ENCODE measurements around the gene NCK2.

NCK2 gene

GRCh38 chr2:105730170-105730569 is 14.5 kb upstream of the NCK2 start:
- Mint-ChIP-seq H3K27ac (no peak overlapping the region), H3K9me3 (peaks cover 4% of the 10 kb centered on the region), H3K4me1 (peaks cover 25% of the 10 kb centered on the region), H3K4me3 (no peak overlapping the region), H3K36me3 (no peaks in the 10 kb centered on the region)
- DNase-seq (ENCODE audit: low spot score in 2 of 2) (no peak), ATAC-seq (no peak)

GRCh38 chr2:105731511-105731910 is 13.2 kb upstream of the NCK2 start:
- DNase-seq (ENCODE audit: low spot score in 2 of 2), result no peak
- Mint-ChIP-seq H3K9me3 (peaks cover 4% of the 10 kb centered on the region), H3K27ac (no peak overlapping the region), H3K4me1 (peaks cover 34% of the 10 kb centered on the region), H3K36me3 (no peaks in the 10 kb centered on the region), H3K4me3 (no peak overlapping the region)
- ATAC-seq, result no peak

- H3K4me3 Mint-ChIP-seq, result no peak overlapping the region
- ATAC-seq (no peak), DNase-seq (ENCODE audit: low spot score in 2 of 2) (no peak)
- H3K27ac Mint-ChIP-seq, result no peak overlapping the region
- no peaks in the 10 kb centered on the region for H3K9me3 Mint-ChIP-seq
- no peaks in the 10 kb centered on the region for H3K36me3 Mint-ChIP-seq
- H3K4me1 Mint-ChIP-seq, result peaks cover 34% of the 10 kb centered on the region
These were observed 12.6 kb upstream of the NCK2 start for GRCh38 chr2:105732101-105732500.

- H3K9me3 Mint-ChIP-seq, result no peaks in the 10 kb centered on the region
- ATAC-seq, result peak; percentile 19
- H3K4me1 Mint-ChIP-seq, result peaks cover 34% of the 10 kb centered on the region
These were observed 11.6 kb upstream of the NCK2 start for GRCh38 chr2:105732955-105733607.

GRCh38 chr2:105733875-105734274 is 10.8 kb upstream of the NCK2 start:
- no peak for ATAC-seq
- Mint-ChIP-seq H3K36me3 (no peaks in the 10 kb centered on the region), H3K9me3 (no peaks in the 10 kb centered on the region), H3K4me3 (no peak overlapping the region), H3K27ac (no peak overlapping the region), H3K4me1 (peaks cover 38% of the 10 kb centered on the region)
- no peak for DNase-seq (ENCODE audit: low spot score in 2 of 2)

More at GRCh38 chr2:105732955-105733607, 11.6 kb upstream of the NCK2 start:
- no peak for DNase-seq (ENCODE audit: low spot score in 2 of 2)
- no peak overlapping the region for H3K27ac Mint-ChIP-seq
- no peak overlapping the region for H3K4me3 Mint-ChIP-seq
- H3K36me3 Mint-ChIP-seq, result no peaks in the 10 kb centered on the region

- ATAC-seq, result no peak
- no peak for DNase-seq (ENCODE audit: low spot score in 2 of 2)
- peaks cover 49% of the 10 kb centered on the region for H3K4me1 Mint-ChIP-seq
- no peaks in the 10 kb centered on the region for H3K9me3 Mint-ChIP-seq
- H3K36me3 Mint-ChIP-seq, result no peaks in the 10 kb centered on the region
- no peak overlapping the region for H3K4me3 Mint-ChIP-seq
- H3K27ac Mint-ChIP-seq, result no peak overlapping the region
These were observed 9.8 kb upstream of the NCK2 start for GRCh38 chr2:105734762-105735538.

- Mint-ChIP-seq H3K4me3 (no peak overlapping the region), H3K9me3 (no peaks in the 10 kb centered on the region), H3K4me1 (peaks cover 61% of the 10 kb centered on the region), H3K36me3 (no peaks in the 10 kb centered on the region), H3K27ac (no peak overlapping the region)
- DNase-seq (ENCODE audit: low spot score in 2 of 2) (no peak), ATAC-seq (no peak)
These were observed 8.6 kb upstream of the NCK2 start for GRCh38 chr2:105736145-105736544.

DNA sequence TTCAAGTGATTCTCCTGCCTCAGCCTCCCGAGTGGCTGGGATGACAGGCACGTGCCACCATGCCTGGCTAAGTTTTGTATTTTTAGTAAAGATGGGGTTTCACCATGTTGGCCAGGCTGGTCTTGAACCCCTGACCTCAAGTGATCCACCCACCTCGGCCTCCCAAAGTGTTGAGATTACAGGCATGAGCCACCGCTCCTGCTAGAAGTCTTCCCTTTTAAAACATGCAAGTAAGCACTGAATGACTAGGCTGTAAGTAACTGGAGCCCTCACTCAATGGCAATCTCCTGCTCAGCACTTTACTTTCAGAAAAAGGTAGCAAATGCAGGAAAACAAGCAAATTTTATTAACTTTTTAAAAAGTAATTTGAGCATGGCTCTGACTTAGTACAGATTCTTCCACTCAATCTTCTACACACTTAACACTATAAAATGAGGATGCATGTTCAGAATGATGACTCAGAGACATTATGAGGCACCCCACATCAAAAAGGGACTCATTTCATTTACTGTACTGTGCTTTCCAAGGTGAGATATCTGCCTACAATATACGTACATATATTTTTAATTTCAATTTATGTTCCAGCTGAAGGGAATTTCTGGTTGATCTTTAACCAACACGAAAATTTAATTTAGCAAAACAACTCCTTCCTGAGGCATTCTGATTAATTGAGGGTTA is 6.6 kb upstream of the NCK2 start:
- Mint-ChIP-seq H3K27ac (peak overlapping the region; percentile 95), H3K9me3 (no peaks in the 10 kb centered on the region), H3K36me3 (no peaks in the 10 kb centered on the region), H3K4me3 (peak overlapping the region; percentile 70), H3K4me1 (peaks cover 76% of the 10 kb centered on the region)
- DNase-seq (ENCODE audit: low spot score in 2 of 2) (no peak), ATAC-seq (peak; percentile 77)

DNA sequence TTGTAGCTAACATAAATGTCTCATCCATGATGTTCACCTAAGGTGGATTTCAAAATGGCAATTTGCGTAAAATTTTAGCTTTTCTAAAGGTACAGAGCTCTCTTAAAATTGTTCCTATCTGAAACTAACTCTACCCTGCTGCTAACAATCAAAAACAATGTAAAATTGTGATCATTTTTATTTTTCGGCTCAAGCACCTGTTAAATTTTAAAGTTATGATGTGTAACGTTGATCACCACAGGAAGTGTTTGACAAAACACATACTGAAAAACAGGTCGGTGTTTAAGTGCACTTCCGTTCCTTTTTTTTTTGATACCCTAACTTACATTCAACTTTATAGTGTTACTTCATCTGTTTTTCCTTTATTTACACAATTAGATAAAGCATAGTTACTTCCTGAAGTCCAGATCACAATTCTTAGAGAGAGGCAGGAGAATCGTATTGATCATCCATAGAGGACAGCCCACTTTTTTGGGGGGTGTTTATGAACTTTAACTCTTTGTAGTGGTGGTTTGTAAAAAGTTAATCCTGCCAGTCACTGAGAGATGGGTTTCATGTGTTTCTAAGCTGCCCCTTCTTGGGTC is 6.0 kb upstream of the NCK2 start:
- Mint-ChIP-seq H3K9me3 (no peaks in the 10 kb centered on the region), H3K4me1 (peaks cover 71% of the 10 kb centered on the region), H3K36me3 (peaks cover under 1% of the 10 kb centered on the region), H3K4me3 (peak overlapping the region; percentile 70), H3K27ac (peak overlapping the region; percentile 95)
- no peak for DNase-seq (ENCODE audit: low spot score in 2 of 2)
- ATAC-seq, result peak; percentile 52

DNA sequence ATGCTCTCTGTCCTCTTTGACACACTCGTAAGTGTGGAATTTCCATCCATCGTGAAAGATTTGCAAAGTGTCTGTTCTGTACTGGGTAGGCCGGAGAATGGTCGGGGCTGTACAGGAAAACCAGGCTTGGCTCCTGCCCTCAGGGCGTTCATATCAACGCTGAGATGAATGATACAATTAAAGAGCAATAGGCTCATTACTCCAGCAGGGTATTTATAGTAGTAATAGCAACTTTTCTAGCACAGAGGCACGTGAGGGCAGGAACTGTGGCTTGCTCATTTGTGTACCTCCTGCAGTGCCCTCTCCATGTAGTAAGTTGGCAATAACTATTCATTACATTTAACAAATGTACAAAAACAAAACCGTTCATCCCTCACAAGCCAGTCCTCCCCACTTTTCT is 5.3 kb upstream of the NCK2 start:
- Mint-ChIP-seq H3K9me3 (no peaks in the 10 kb centered on the region), H3K36me3 (peaks cover 6% of the 10 kb centered on the region), H3K27ac (peak overlapping the region; percentile 95), H3K4me1 (peaks cover 69% of the 10 kb centered on the region), H3K4me3 (peak overlapping the region; percentile 70)
- DNase-seq (ENCODE audit: low spot score in 2 of 2) (no peak), ATAC-seq (peak; percentile 69)

DNA sequence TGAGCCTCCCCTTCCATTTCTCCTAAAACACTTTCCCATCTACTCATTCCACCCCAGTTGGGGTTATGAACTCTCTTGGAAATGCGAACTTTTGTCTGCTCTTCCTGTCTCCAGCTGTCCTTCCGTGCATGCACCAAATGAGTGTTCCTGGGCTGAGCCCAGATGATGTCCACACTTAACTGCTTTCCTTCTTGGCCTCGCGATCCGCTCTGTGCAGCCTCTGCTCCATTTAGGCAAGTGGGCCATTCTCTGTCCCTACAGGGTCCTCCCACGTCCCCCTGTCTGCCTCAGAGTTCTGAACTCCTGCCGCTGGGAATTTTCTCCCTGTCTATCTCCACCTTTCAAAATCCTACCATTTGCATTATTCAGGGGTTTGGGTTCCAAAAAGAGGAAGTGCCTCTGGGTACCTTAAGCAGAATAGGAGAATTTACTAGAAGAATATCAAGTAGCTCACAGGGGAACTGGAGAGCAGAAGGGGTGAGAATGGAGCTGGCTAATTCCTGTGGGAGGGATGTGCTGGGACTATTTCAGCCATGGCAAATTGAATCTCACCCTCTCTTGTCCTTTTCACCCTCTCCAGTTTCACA is 4.7 kb upstream of the NCK2 start:
- Mint-ChIP-seq H3K4me1 (peaks cover 63% of the 10 kb centered on the region), H3K9me3 (no peaks in the 10 kb centered on the region), H3K36me3 (peaks cover 6% of the 10 kb centered on the region), H3K4me3 (peak overlapping the region; percentile 70), H3K27ac (peak overlapping the region; percentile 95)
- DNase-seq (ENCODE audit: low spot score in 2 of 2) (no peak), ATAC-seq (no peak)

GRCh38 chr2:105741174-105741573 is 3.5 kb upstream of the NCK2 start:
- peaks cover 14% of the 10 kb centered on the region for H3K36me3 Mint-ChIP-seq
- no peak for DNase-seq (ENCODE audit: low spot score in 2 of 2)
- no peaks in the 10 kb centered on the region for H3K9me3 Mint-ChIP-seq
- peak; percentile 45 for ATAC-seq
- H3K4me3 Mint-ChIP-seq, result no peak overlapping the region
- peak overlapping the region; percentile 95 for H3K27ac Mint-ChIP-seq
- H3K4me1 Mint-ChIP-seq, result peaks cover 58% of the 10 kb centered on the region

- DNase-seq (ENCODE audit: low spot score in 2 of 2) (no peak), ATAC-seq (no peak)
- peak overlapping the region; percentile 73 for H3K27ac Mint-ChIP-seq
- H3K9me3 Mint-ChIP-seq, result no peaks in the 10 kb centered on the region
- H3K36me3 Mint-ChIP-seq, result peaks cover 18% of the 10 kb centered on the region
- no peak overlapping the region for H3K4me3 Mint-ChIP-seq
- H3K4me1 Mint-ChIP-seq, result peaks cover 62% of the 10 kb centered on the region
These were observed 3.1 kb upstream of the NCK2 start for GRCh38 chr2:105741617-105742016.

GRCh38 chr2:105744091-105744908 is 412 bp upstream of the NCK2 start:
- H3K36me3 Mint-ChIP-seq, result peaks cover 41% of the 10 kb centered on the region
- H3K9me3 Mint-ChIP-seq, result no peaks in the 10 kb centered on the region
- peaks cover 80% of the 10 kb centered on the region for H3K4me1 Mint-ChIP-seq
- H3K4me3 Mint-ChIP-seq, result peak overlapping the region; percentile 74
- DNase-seq (ENCODE audit: low spot score in 2 of 2) (peak; percentile 58 to 73), ATAC-seq (peak; percentile 74)
- peak overlapping the region; percentile 93 for H3K27ac Mint-ChIP-seq

Data from stimulated activated effector memory CD8-positive, alpha-beta T cell treated with anti-CD3 and anti-CD28 coated beads, Interleukin-12 subunit alpha, Interleukin-12 subunit beta, amount 100 ng/mL, for 72 hours (primary cell).